B cell (primary cell): ENCODE measurements around the gene CCDC112. TPM values are rescaled to one million over a fixed set of nuclear protein-coding genes. Genes with fewer than 3 reads are reported as not detected.

Experiments used
- ATAC-seq: fragments of 200-7000 bp; cut with Tn5 transposase; one replicate; pipeline ENCODE4 v1.10.0; 2021; ENCODE audit warnings: low read depth, mild to moderate bottlenecking, moderate number of reproducible peaks, moderate library complexity
- CTCF ChIA-PET: fragments of 350-600 bp; sonication (Branson Sonifier 250); formaldehyde crosslinking; loops from one replicate; lab custom pipeline; 2021; ENCODE audit warnings: antibody characterized with exemption, inconsistent platforms; lab: Charles Lee
- POLR2A ChIA-PET: fragments of 350-600 bp; sonication (Branson Sonifier 250); formaldehyde crosslinking; loops from one replicate; lab custom pipeline; 2021; ENCODE audit warnings: antibody characterized with exemption; lab: Charles Lee
- DNase-seq: peaks from one replicate; pipeline ENCODE4 v3.0.0; 2013
- H2AFZ ChIP-seq: 2 replicates; pipeline ENCODE4 v1.6.1; 2012; ENCODE audit warnings: mild to moderate bottlenecking, low read depth, low read length; ENCODE audit not compliant: insufficient read depth, poor library complexity, severe bottlenecking
- H3K27ac ChIP-seq, 2 donors: 1 replicate in 1 of 2; 2 replicates in 1 of 2; pipeline ENCODE4 v1.5.1; 2012 to 2013; ENCODE audit warnings: low read length in 2 of 2, mild to moderate bottlenecking in 2 of 2, moderate library complexity in 1 of 2
- H3K27me3 ChIP-seq, 4 experiments: fragments of 200-600 bp in 1 of 4; sonication (generic) in 1 of 4; replicated peaks in 1 of 4; 1 replicate in 2 of 4; 2 replicates in 2 of 4; pipeline versions ENCODE4 v1.6.1 to v1.7.0; 2013 to 2016; ENCODE audit warnings: low read length in 3 of 4, mild to moderate bottlenecking in 2 of 4, mixed read lengths in 1 of 4, moderate library complexity in 1 of 4; ENCODE audit not compliant: insufficient read depth in 4 of 4, control insufficient read depth in 3 of 4; ENCODE audit errors: control extremely low read depth in 1 of 4
- H3K36me3 ChIP-seq, 2 experiments: replicated peaks in 1 of 2; 1 replicate in 1 of 2; 2 replicates in 1 of 2; pipeline versions ENCODE4 v1.6.1 to v1.7.1; 2013; ENCODE audit warnings: low read length in 1 of 2; ENCODE audit not compliant: insufficient read depth in 2 of 2, control insufficient read depth in 1 of 2; ENCODE audit errors: control extremely low read depth in 1 of 2, extremely low read depth in 1 of 2
- H3K4me1 ChIP-seq, 2 donors: fragments of 200-600 bp in 1 of 2; sonication (generic) in 1 of 2; 1 replicate in 1 of 2; 2 replicates in 1 of 2; pipeline versions ENCODE4 v1.5.1 to v1.6.1; 2013 to 2017; ENCODE audit warnings: low read length in 2 of 2; ENCODE audit not compliant: control insufficient read depth in 2 of 2, insufficient read depth in 2 of 2
- H3K4me2 ChIP-seq: replicated peaks from 2 replicates; pipeline ENCODE3; 2012; ENCODE audit warnings: mild to moderate bottlenecking, low read depth, low read length; ENCODE audit not compliant: poor library complexity, severe bottlenecking
- H3K4me3 ChIP-seq, 5 experiments: fragments of 200-600 bp in 1 of 5; sonication (generic) in 1 of 5; 1 replicate in 3 of 5; 2 replicates in 2 of 5; pipeline versions ENCODE4 v1.5.1 to v1.7.0; 2011 to 2016; ENCODE audit warnings: low read length in 4 of 5, mild to moderate bottlenecking in 4 of 5, low read depth in 2 of 5, control low read depth in 1 of 5, moderate library complexity in 1 of 5; ENCODE audit not compliant: insufficient read depth in 1 of 5; ENCODE audit errors: control extremely low read depth in 1 of 5, extremely low read depth in 1 of 5
- H3K79me2 ChIP-seq: fragments of 200-600 bp; sonication (generic); one replicate; pipeline ENCODE4 v1.6.0; 2016; ENCODE audit warnings: low read length; ENCODE audit not compliant: control insufficient read depth, insufficient read depth
- H3K9ac ChIP-seq: fragments of 200-600 bp; sonication (generic); 2 replicates; pipeline ENCODE4 v1.6.1; 2017; ENCODE audit warnings: mild to moderate bottlenecking, low read length, moderate library complexity
- H3K9me3 ChIP-seq, 3 donors: one replicate each; pipeline versions ENCODE4 v1.6.1 to v1.7.1; 2013; ENCODE audit warnings: low read length in 2 of 3; ENCODE audit not compliant: control insufficient read depth in 2 of 3, insufficient read depth in 1 of 3; ENCODE audit errors: control extremely low read depth in 1 of 3
- H4K20me1 ChIP-seq: 2 replicates; pipeline ENCODE4 v1.6.0; 2012; ENCODE audit warnings: mild to moderate bottlenecking, low read length; ENCODE audit not compliant: insufficient read depth, control insufficient read depth, poor library complexity, severe bottlenecking
- H3K27ac Mint-ChIP-seq: one replicate; pipeline ENCODE4 v1.8.0; 2021; ENCODE audit warnings: mixed read lengths
- H3K27me3 Mint-ChIP-seq: one replicate; pipeline ENCODE4 v1.8.0; 2021; ENCODE audit warnings: mixed read lengths
- H3K4me1 Mint-ChIP-seq: one replicate; pipeline ENCODE4 v1.8.0; 2021; ENCODE audit warnings: mixed read lengths
- H3K4me3 Mint-ChIP-seq: one replicate; pipeline ENCODE4 v1.8.0; 2021; ENCODE audit warnings: mixed read lengths
- H3K9me3 Mint-ChIP-seq: one replicate; pipeline ENCODE4 v1.8.0; 2022; ENCODE audit warnings: mixed read lengths; ENCODE audit not compliant: insufficient read depth
- EZH2 ChIP-seq: IDR thresholded peaks from 2 replicates; pipeline ENCODE4 v1.6.1; 2012; ENCODE audit warnings: borderline replicate concordance, low read depth, mild to moderate bottlenecking, moderate library complexity, low read length; ENCODE audit not compliant: insufficient read depth, poor library complexity, severe bottlenecking
- WGBS: methylation state at CpG from one replicate; pipeline ENCODE4 v1.1.5; 2013; ENCODE audit warnings: missing lambda C conversion rate; ENCODE audit not compliant: insufficient coverage; 5-methylcytosine and 5-hydroxymethylcytosine counted together
- intact Hi-C: fragments of 100-400 bp; cut with micrococcal nuclease; formaldehyde crosslinking; loops from one replicate; pipeline ENCODE4 v1.10.0; 2022
- polyA plus RNA-seq: library from polyadenylated mRNA; depleted of rRNA; stranded (reverse); fragments of >200 nt; gene quantifications from 2 replicates; pipeline ENCODE4 v1.2.3, GENCODE V29; 2012
- total RNA-seq, 2 donors: library from RNA; stranded (reverse); fragments of 120-200 nt in 1 of 2; gene quantifications; 1 replicate in 1 of 2; 2 replicates in 1 of 2; pipeline versions ENCODE4 v1.2.3 to v1.2.4, GENCODE V29; 2013 to 2022
- TF ChIP-seq, protein P1 (sequence below): fragments of 200-600 bp; IDR thresholded peaks from one replicate; pipeline ENCODE4 v1.8.0; 2022; ENCODE audit warnings: antibody characterized with exemption, mild to moderate bottlenecking

CCDC112 gene
- total and polyA plus RNA-seq, 2 donors (not counting 1 experiment from before 2014, with no cell fraction given), result 3.7 to 9.6 TPM

DNA sequence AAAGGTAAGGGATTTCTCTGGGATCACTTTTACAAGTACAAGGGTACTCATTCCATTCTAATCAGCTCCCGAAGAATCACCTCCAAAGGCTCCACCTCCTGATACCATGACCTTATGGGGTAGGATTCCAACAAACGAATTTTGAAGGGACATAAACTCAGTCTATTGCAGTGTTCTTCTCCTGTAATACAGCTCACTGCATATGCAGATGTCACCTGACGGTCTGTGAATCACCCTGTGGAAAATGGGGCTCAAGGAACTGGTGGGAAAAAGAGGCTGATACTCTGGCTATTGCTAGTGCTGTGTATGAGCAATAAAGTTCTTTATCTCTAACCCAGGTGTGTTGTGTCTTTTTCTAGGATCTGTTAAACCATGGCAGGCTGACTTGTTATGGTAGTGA lies 42.4 kb upstream of the CCDC112 start:
- no peak for ATAC-seq
- Mint-ChIP-seq H3K4me3 (no peak overlapping the region), H3K4me1 (no peaks in the 10 kb centered on the region), H3K27ac (no peak overlapping the region), H3K27me3 (peaks cover 6% of the 10 kb centered on the region), H3K9me3 (no peaks in the 10 kb centered on the region)
- Histone ChIP-seq H3K4me2 (no peak overlapping the region), H3K4me3 (no peak overlapping the region), H4K20me1 (no peaks in the 10 kb centered on the region), H3K4me1 (no peaks in the 10 kb centered on the region), H3K9ac (no peak overlapping the region), H3K27me3 (peaks cover 0 to 7% (median 0%) of the 10 kb centered on the region in 4 experiments), H2AFZ (no peak overlapping the region), H3K27ac (no peak overlapping the region), H3K79me2 (no peaks in the 10 kb centered on the region), H3K36me3 (no peaks in the 10 kb centered on the region), H3K9me3 (no peaks in the 10 kb centered on the region)
- no peak for DNase-seq
- POLR2A ChIA-PET, result no interaction called here
- no CpG with 5 or more reads among the region's 3 CpGs for WGBS
- intact Hi-C loops, result no loop called here
- TF ChIP-seq, protein P1, sequence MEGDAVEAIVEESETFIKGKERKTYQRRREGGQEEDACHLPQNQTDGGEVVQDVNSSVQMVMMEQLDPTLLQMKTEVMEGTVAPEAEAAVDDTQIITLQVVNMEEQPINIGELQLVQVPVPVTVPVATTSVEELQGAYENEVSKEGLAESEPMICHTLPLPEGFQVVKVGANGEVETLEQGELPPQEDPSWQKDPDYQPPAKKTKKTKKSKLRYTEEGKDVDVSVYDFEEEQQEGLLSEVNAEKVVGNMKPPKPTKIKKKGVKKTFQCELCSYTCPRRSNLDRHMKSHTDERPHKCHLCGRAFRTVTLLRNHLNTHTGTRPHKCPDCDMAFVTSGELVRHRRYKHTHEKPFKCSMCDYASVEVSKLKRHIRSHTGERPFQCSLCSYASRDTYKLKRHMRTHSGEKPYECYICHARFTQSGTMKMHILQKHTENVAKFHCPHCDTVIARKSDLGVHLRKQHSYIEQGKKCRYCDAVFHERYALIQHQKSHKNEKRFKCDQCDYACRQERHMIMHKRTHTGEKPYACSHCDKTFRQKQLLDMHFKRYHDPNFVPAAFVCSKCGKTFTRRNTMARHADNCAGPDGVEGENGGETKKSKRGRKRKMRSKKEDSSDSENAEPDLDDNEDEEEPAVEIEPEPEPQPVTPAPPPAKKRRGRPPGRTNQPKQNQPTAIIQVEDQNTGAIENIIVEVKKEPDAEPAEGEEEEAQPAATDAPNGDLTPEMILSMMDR, result no peak
- TF ChIP-seq EZH2, result no peak
- CTCF ChIA-PET, result no interaction called here

DNA sequence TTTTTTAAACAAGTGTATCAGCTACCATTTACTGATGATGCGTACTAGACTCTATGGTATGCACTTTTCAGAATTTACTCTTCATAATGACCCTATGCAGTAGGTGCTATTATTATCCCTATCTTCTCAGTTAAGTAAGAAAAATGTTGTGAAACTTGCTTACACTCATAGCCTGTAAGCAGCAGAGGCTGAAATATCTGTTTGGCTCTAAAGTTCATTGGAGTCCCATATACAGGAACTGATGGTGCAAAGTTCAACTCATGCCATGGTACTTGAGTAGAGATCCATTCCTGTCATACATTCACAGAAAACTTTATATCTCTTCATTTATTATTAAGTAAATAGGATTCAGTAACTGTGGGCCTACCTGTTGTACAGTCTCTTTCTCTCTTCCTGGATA lies 41.4 kb upstream of the CCDC112 start:
- intact Hi-C loops, result no loop called here
- ATAC-seq (no peak), DNase-seq (no peak)
- no peaks in the 10 kb centered on the region for H3K4me1 Mint-ChIP-seq
- no peak overlapping the region for H3K27ac Mint-ChIP-seq
- H3K9me3 Mint-ChIP-seq, result no peaks in the 10 kb centered on the region
- Histone ChIP-seq H3K27me3 (peaks cover 0 to 7% (median 0%) of the 10 kb centered on the region in 4 experiments), H3K9ac (no peak overlapping the region), H2AFZ (no peak overlapping the region), H3K4me3 (no peak overlapping the region), H3K9me3 (no peaks in the 10 kb centered on the region), H3K36me3 (no peaks in the 10 kb centered on the region), H3K27ac (no peak overlapping the region), H3K79me2 (no peaks in the 10 kb centered on the region), H3K4me1 (no peaks in the 10 kb centered on the region), H3K4me2 (no peak overlapping the region), H4K20me1 (no peaks in the 10 kb centered on the region)
- WGBS, result no CpG with 5 or more reads among the region's 1 CpG
- ChIA-PET CTCF (no interaction called here), POLR2A (no interaction called here)
- H3K27me3 Mint-ChIP-seq, result peaks cover 6% of the 10 kb centered on the region
- H3K4me3 Mint-ChIP-seq, result no peak overlapping the region
- TF ChIP-seq EZH2, result no peak
- TF ChIP-seq, protein P1, result no peak
